ENCODE data around the gene SOX18. TPM values are rescaled to one million over a fixed set of nuclear protein-coding genes. Genes with fewer than 3 reads are reported as not detected.

SOX18 gene
- total RNA-seq, 4 donors from 2014 or later = 6.7 to 116 (median 19.1) TPM

DNA sequence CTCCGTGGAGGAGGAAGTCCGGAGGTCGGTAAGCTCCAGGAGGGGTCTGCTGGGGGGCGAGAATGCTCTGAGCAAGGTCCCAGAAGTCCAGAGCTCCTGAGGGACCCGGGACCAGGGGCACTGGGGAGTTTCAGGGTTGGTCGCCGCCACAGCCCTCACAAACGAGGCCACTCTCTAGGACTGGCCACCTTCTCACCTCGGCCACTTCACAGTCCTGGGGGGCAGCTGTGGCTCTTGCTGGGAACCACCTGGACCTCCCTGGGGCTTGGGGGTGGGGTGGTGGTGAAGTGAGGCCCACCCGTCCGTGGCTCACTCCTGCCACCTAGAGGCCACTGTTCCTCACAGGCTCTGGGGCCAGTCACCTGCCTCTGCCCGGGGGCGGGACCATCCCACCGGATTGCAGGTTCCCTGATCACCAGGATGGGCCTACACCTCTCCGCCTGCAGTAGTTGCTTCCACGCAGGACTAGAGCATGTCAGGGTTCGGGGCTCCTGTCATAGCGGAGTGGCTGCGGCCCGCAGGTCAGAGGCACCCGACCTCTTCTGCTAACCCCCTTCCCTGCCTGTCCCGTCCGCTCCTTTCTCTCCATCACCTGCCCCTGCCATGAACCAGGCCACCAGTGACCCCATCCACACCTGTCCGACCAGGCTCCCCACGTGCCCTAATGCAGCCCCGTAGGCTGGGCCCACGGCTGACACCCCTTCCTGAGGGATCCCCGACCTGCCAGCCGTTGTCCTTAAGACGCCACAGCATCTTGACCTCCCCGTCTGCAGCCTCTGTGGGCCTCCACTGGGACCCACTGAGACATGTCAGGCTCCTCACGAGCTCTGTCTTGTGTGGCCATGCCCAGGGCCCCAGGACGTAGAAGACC is 8.4 kb upstream of the SOX18 start:
- Histone ChIP-seq H3K4me3 (no peak overlapping the region), H3K9me3 (no peaks in the 10 kb centered on the region), H3K27ac (peak overlapping the region; percentile 55), H3K36me3 (no peaks in the 10 kb centered on the region), H3K4me1 (peaks cover 0 to 11% of the 10 kb centered on the region in 2 donors), H3K27me3 (no peaks in the 10 kb centered on the region)
- intact Hi-C loops (cut with DNase I; ENCODE audit: low total_unique reads) = no loop called here
- peak; percentile 62 to 69 for DNase-seq
- TF ChIP-seq POLR2A (IDR thresholded peaks at IDR 0.05) = no peak
- TF ChIP-seq, protein P1, sequence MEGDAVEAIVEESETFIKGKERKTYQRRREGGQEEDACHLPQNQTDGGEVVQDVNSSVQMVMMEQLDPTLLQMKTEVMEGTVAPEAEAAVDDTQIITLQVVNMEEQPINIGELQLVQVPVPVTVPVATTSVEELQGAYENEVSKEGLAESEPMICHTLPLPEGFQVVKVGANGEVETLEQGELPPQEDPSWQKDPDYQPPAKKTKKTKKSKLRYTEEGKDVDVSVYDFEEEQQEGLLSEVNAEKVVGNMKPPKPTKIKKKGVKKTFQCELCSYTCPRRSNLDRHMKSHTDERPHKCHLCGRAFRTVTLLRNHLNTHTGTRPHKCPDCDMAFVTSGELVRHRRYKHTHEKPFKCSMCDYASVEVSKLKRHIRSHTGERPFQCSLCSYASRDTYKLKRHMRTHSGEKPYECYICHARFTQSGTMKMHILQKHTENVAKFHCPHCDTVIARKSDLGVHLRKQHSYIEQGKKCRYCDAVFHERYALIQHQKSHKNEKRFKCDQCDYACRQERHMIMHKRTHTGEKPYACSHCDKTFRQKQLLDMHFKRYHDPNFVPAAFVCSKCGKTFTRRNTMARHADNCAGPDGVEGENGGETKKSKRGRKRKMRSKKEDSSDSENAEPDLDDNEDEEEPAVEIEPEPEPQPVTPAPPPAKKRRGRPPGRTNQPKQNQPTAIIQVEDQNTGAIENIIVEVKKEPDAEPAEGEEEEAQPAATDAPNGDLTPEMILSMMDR (IDR thresholded peaks at IDR 0.05) = peak; percentile 61 to 85 (median 66)

DNA sequence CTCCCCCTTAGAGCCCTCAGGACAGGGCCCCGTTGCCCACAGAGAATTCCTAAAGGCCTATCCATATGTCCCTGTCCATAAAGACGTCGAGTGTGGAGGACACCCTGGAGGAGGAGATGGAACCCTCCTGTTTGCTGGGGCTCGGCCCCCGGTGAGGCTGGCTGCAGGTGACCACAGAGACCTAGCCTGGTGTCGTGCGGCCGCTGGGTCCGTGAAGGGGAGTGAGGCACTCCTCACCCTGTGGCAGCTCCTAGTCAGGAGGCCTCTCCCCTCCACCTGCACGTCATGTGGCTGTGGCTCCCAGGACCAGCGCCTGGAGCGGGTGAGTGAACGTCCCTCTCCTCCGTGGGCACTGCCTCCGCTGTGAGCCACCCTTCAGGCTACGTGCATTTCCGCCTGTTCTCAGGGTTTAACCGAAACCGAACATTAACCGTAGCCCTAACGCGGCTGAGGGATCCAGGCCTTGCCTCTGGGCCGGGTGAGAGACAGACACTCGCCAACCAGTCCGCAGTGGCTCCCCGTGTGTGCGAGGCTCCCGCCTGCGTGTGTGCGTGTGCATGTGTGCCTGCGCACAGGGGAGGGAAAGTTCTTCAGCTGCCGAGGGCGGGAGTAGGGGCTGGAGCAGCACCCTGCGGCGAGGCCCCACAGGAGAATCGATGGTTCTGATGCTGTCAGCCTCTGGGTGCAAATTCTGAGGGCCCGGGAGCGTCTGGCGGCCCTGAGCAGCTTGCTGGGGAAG is 7.6 kb upstream of the SOX18 start:
- Histone ChIP-seq H3K27me3 (no peaks in the 10 kb centered on the region), H3K27ac (peak overlapping the region; percentile 55), H3K4me1 (peaks cover 0 to 9% of the 10 kb centered on the region in 2 donors), H3K9me3 (no peaks in the 10 kb centered on the region), H3K4me3 (no peak overlapping the region), H3K36me3 (no peaks in the 10 kb centered on the region)
- TF ChIP-seq, protein P1 (IDR thresholded peaks at IDR 0.05) = no peak
- no peak for TF ChIP-seq POLR2A (IDR thresholded peaks at IDR 0.05)
- no peak for DNase-seq
- intact Hi-C loops (cut with DNase I; ENCODE audit: low total_unique reads) = no loop called here

DNA sequence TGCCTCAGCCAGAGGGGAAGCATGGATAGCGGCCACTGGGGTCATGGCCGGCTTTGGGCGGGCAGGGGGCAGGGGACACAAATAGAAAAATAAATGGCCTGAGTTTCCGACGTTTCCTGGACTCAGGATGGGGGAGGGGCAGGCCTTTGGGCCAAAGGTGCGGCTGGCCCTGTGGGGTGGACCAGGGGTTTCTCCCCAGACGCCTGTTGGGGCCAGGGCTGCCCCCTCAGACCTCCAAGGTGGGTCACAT is 7.1 kb upstream of the SOX18 start:
- Histone ChIP-seq H3K9me3 (no peaks in the 10 kb centered on the region), H3K36me3 (no peaks in the 10 kb centered on the region), H3K4me3 (no peak overlapping the region), H3K27me3 (no peaks in the 10 kb centered on the region), H3K27ac (peak overlapping the region; percentile 55), H3K4me1 (peaks cover 0 to 9% of the 10 kb centered on the region in 2 donors)
- intact Hi-C loops (cut with DNase I; ENCODE audit: low total_unique reads) = no loop called here
- no peak for TF ChIP-seq POLR2A (IDR thresholded peaks at IDR 0.05)
- TF ChIP-seq, protein P1 (IDR thresholded peaks at IDR 0.05) = no peak
- DNase-seq = no peak

DNA sequence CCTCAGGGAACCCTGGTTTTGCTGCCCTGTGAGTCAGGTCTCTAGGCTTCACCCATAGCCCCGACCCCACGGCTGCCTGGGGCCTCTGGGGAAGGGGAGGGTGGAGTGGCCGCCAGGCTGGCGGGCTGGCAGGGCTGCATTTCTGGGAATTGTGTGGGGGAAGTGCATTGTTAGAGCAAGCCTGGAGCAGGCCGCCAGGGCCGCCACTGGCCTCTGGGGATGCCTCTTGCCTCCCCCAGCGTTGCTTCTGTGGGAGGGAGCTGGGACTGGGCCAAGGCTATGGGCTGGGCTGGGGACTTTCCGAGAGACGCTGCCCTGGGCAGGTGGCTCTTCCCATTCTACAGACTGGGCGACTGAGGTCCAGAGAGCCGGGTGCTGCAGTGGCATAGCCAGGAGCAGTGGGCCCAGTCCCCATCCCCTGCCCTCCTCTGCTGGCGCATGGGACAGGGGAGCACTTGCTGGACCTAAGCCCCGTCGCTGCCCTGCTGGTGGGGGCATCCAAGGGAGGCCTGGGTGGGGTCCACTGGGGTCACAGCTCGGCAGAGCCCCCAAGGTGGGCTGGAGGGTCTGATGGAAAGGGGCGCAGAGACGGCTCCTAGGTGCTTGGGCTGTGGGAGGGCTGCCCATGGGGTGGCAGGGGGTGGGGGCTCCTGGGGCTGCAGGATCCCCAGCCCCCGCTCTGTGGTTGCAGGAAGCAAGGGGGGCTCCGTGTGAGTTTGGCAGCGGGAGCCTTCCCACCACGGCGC is 6.6 kb upstream of the SOX18 start:
- TF ChIP-seq POLR2A (IDR thresholded peaks at IDR 0.05) = no peak
- TF ChIP-seq, protein P1 (IDR thresholded peaks at IDR 0.05) = no peak
- H3K27me3 ChIP-seq = no peaks in the 10 kb centered on the region
- no peaks in the 10 kb centered on the region for H3K9me3 ChIP-seq
- H3K36me3 ChIP-seq = no peaks in the 10 kb centered on the region
- no peak overlapping the region for H3K4me3 ChIP-seq
- DNase-seq = peak in 1 of 2 donors; percentile 66
- intact Hi-C loops (cut with DNase I; ENCODE audit: low total_unique reads) = no loop called here
- peaks cover 0 to 9% of the 10 kb centered on the region in 2 donors for H3K4me1 ChIP-seq
- peak overlapping the region; percentile 55 for H3K27ac ChIP-seq

All from uterus (tissue), 4 donors.